ENCODE data around the gene CALML3.

The CALML3 gene

GRCh38 chr10:5512331-5512730 is 12.4 kb upstream of the CALML3 start:
- H3K4me1 ChIP-seq (ENCODE audit: control insufficient read depth, insufficient read depth, low read length) = no peaks in the 10 kb centered on the region
- H3K36me3 ChIP-seq (ENCODE audit: control insufficient read depth, insufficient read depth, low read length) = no peaks in the 10 kb centered on the region
- no peak overlapping the region for H3K27ac ChIP-seq (ENCODE audit: low read depth, low read length)
- no peaks in the 10 kb centered on the region for H3K27me3 ChIP-seq (ENCODE audit: control insufficient read depth, insufficient read depth, low read length)
- H3K9ac ChIP-seq (ENCODE audit: low read length) = no peak overlapping the region
- H3K4me3 ChIP-seq (ENCODE audit: low read length) = no peak overlapping the region

- no peaks in the 10 kb centered on the region for H3K27me3 ChIP-seq (ENCODE audit: control insufficient read depth, insufficient read depth, low read length)
- H3K36me3 ChIP-seq (ENCODE audit: control insufficient read depth, insufficient read depth, low read length) = no peaks in the 10 kb centered on the region
- H3K9ac ChIP-seq (ENCODE audit: low read length) = no peak overlapping the region
- H3K4me3 ChIP-seq (ENCODE audit: low read length) = no peak overlapping the region
- no peaks in the 10 kb centered on the region for H3K4me1 ChIP-seq (ENCODE audit: control insufficient read depth, insufficient read depth, low read length)
- H3K27ac ChIP-seq (ENCODE audit: low read depth, low read length) = no peak overlapping the region
Observed at GRCh38 chr10:5512881-5513612, 11.7 kb upstream of the CALML3 start.

- H3K4me1 ChIP-seq (ENCODE audit: control insufficient read depth, insufficient read depth, low read length) = no peaks in the 10 kb centered on the region
- H3K9ac ChIP-seq (ENCODE audit: low read length) = no peak overlapping the region
- H3K27ac ChIP-seq (ENCODE audit: low read depth, low read length) = no peak overlapping the region
- H3K4me3 ChIP-seq (ENCODE audit: low read length) = no peak overlapping the region
- H3K36me3 ChIP-seq (ENCODE audit: control insufficient read depth, insufficient read depth, low read length) = no peaks in the 10 kb centered on the region
- no peaks in the 10 kb centered on the region for H3K27me3 ChIP-seq (ENCODE audit: control insufficient read depth, insufficient read depth, low read length)
Observed at GRCh38 chr10:5514226-5514850, 10.4 kb upstream of the CALML3 start.

- H3K4me3 ChIP-seq (ENCODE audit: low read length) = no peak overlapping the region
- H3K4me1 ChIP-seq (ENCODE audit: control insufficient read depth, insufficient read depth, low read length) = no peaks in the 10 kb centered on the region
- H3K36me3 ChIP-seq (ENCODE audit: control insufficient read depth, insufficient read depth, low read length) = no peaks in the 10 kb centered on the region
- H3K27ac ChIP-seq (ENCODE audit: low read depth, low read length) = no peak overlapping the region
- H3K9ac ChIP-seq (ENCODE audit: low read length) = no peak overlapping the region
- H3K27me3 ChIP-seq (ENCODE audit: control insufficient read depth, insufficient read depth, low read length) = no peaks in the 10 kb centered on the region
Observed at GRCh38 chr10:5515948-5516761, 8.6 kb upstream of the CALML3 start.

DNA sequence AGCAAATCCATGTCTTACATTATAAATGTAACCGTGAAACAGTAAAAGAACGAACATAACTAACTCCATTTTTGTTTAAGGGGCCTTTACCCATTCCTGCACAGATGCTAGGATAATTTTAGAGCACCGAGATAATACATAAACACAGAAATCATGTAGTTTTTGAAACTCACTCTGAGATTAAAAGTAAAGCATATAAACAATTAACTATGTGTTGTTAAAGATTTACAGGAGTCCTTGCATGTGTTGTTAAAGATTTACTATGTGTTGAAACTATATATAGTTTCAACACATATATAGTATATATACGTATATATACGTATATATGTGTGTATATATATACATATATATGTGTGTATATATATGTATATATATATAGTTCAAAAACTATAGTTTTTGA is 7.2 kb upstream of the CALML3 start:
- H3K27ac ChIP-seq (ENCODE audit: low read depth, low read length) = no peak overlapping the region
- H3K9ac ChIP-seq (ENCODE audit: low read length) = no peak overlapping the region
- H3K27me3 ChIP-seq (ENCODE audit: control insufficient read depth, insufficient read depth, low read length) = no peaks in the 10 kb centered on the region
- H3K4me3 ChIP-seq (ENCODE audit: low read length) = no peak overlapping the region
- no peaks in the 10 kb centered on the region for H3K36me3 ChIP-seq (ENCODE audit: control insufficient read depth, insufficient read depth, low read length)
- no peaks in the 10 kb centered on the region for H3K4me1 ChIP-seq (ENCODE audit: control insufficient read depth, insufficient read depth, low read length)

GRCh38 chr10:5518143-5518542 is 6.6 kb upstream of the CALML3 start:
- Histone ChIP-seq H3K4me3 (ENCODE audit: low read length) (no peak overlapping the region), H3K36me3 (ENCODE audit: control insufficient read depth, insufficient read depth, low read length) (no peaks in the 10 kb centered on the region), H3K27me3 (ENCODE audit: control insufficient read depth, insufficient read depth, low read length) (no peaks in the 10 kb centered on the region), H3K27ac (ENCODE audit: low read depth, low read length) (no peak overlapping the region), H3K4me1 (ENCODE audit: control insufficient read depth, insufficient read depth, low read length) (no peaks in the 10 kb centered on the region), H3K9ac (ENCODE audit: low read length) (no peak overlapping the region)

GRCh38 chr10:5519054-5519453 is 5.7 kb upstream of the CALML3 start:
- no peak overlapping the region for H3K27ac ChIP-seq (ENCODE audit: low read depth, low read length)

GRCh38 chr10:5522913-5523560 is 1.7 kb upstream of the CALML3 start:
- no peak overlapping the region for H3K9ac ChIP-seq (ENCODE audit: low read length)
- H3K4me1 ChIP-seq (ENCODE audit: control insufficient read depth, insufficient read depth, low read length) = no peaks in the 10 kb centered on the region
- H3K36me3 ChIP-seq (ENCODE audit: control insufficient read depth, insufficient read depth, low read length) = no peaks in the 10 kb centered on the region
- H3K27me3 ChIP-seq (ENCODE audit: control insufficient read depth, insufficient read depth, low read length) = no peaks in the 10 kb centered on the region
- no peak overlapping the region for H3K4me3 ChIP-seq (ENCODE audit: low read length)
- no peak overlapping the region for H3K27ac ChIP-seq (ENCODE audit: low read depth, low read length)

More at GRCh38 chr10:5519054-5519453, 5.7 kb upstream of the CALML3 start:
- Histone ChIP-seq H3K9ac (ENCODE audit: low read length) (no peak overlapping the region), H3K36me3 (ENCODE audit: control insufficient read depth, insufficient read depth, low read length) (no peaks in the 10 kb centered on the region), H3K27me3 (ENCODE audit: control insufficient read depth, insufficient read depth, low read length) (no peaks in the 10 kb centered on the region), H3K4me3 (ENCODE audit: low read length) (no peak overlapping the region), H3K4me1 (ENCODE audit: control insufficient read depth, insufficient read depth, low read length) (no peaks in the 10 kb centered on the region)

DNA sequence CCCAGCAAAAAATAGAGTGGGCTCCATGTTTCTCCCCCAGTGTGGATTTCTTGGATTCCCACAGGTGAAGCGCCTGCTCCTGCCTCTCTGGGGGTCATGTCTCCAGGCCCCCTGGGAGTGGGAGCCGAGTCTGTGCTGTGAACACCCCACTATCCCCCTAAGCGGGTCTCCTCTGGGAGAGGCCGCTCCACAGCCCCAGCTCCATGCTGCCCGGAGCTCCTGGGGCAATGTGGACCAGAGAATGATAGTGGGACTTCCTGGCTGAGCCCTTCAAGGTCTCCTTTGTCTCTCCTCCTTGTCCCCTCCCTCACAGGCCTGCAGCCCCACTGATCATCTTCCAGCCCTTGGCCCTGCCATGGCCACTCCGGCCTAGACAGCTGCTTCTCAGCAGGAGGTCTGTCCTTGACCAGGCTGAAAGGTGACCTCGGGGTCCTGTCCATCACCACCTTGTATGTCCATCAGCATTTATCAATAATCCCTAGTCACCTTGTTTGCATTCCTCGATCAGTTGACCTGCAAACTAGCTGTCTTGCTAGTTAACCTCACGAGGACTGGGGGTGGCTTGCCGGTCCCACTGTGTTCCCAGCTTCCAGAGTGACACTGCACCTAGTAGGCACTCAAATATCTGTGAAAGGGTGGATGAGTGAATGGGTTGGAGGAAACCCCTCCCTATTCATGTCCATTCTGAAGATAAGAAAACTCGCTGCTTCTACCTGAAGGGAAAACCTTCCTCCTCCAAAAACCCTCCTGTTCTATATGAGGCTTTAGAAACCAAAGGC is 776 bp upstream of the CALML3 start:
- no peak overlapping the region for H3K9ac ChIP-seq (ENCODE audit: low read length)
- no peak overlapping the region for H3K4me3 ChIP-seq (ENCODE audit: low read length)
- H3K4me1 ChIP-seq (ENCODE audit: control insufficient read depth, insufficient read depth, low read length) = peaks cover 3% of the 10 kb centered on the region
- no peaks in the 10 kb centered on the region for H3K27me3 ChIP-seq (ENCODE audit: control insufficient read depth, insufficient read depth, low read length)
- no peaks in the 10 kb centered on the region for H3K36me3 ChIP-seq (ENCODE audit: control insufficient read depth, insufficient read depth, low read length)
- no peak overlapping the region for H3K27ac ChIP-seq (ENCODE audit: low read depth, low read length)

DNA sequence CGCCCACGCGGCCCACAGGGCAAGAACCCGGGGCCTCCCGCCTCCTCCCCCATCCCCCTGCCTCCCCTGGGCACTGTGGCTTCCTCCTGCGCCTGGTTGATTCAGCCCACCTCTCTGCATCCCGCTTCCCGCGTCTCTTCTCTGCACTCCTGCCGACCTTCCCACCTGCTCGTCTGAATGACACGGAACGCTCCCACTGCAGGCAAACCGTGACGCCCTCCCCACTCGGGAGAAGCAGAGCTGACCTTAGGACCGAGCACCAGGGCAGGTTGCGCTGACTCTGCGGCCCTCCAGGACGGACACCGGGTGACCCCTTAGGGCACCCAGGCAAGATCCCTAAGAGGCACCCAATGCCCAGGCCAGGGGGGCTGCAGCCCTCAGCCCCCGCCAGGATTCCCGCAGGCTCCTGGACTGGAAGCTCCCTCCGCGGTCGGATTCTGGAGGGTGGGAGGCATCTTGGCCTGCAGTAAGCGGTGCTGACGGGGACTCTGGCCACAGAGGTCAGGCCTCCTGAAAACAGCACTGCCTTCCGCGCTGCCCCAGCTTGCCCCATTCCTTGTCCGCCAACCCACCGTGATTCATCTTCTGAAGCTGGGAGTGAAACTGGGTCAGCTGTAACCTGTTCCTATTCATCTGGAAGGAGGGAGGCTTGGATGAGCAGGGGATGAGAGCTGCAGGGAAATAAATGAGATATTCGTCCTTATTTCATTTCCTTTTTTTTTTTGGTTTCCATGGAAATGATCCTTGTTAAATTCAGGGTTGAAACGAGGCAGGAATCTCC is 990 bp downstream of the CALML3 start:
- H3K27ac ChIP-seq (ENCODE audit: low read depth, low read length) = no peak overlapping the region
- peaks cover 14% of the 10 kb centered on the region for H3K4me1 ChIP-seq (ENCODE audit: control insufficient read depth, insufficient read depth, low read length)

GRCh38 chr10:5526691-5527331 is 2.0 kb downstream of the CALML3 start:
- Histone ChIP-seq H3K27ac (ENCODE audit: low read depth, low read length) (no peak overlapping the region), H3K36me3 (ENCODE audit: control insufficient read depth, insufficient read depth, low read length) (no peaks in the 10 kb centered on the region), H3K4me1 (ENCODE audit: control insufficient read depth, insufficient read depth, low read length) (peaks cover 14% of the 10 kb centered on the region), H3K27me3 (ENCODE audit: control insufficient read depth, insufficient read depth, low read length) (no peaks in the 10 kb centered on the region), H3K4me3 (ENCODE audit: low read length) (no peak overlapping the region), H3K9ac (ENCODE audit: low read length) (no peak overlapping the region)

More for the DNA sequence above, 990 bp downstream of the CALML3 start:
- no peaks in the 10 kb centered on the region for H3K36me3 ChIP-seq (ENCODE audit: control insufficient read depth, insufficient read depth, low read length)
- H3K4me3 ChIP-seq (ENCODE audit: low read length) = no peak overlapping the region
- no peak overlapping the region for H3K9ac ChIP-seq (ENCODE audit: low read length)
- no peaks in the 10 kb centered on the region for H3K27me3 ChIP-seq (ENCODE audit: control insufficient read depth, insufficient read depth, low read length)

Measured in rectal smooth muscle tissue (tissue), 1 donor.